ENCODE measurements around the gene PRDM2.

PRDM2 gene

GRCh38 chr1:13749543-13750341, 49.8 kb downstream of the PRDM2 start:
- DNase-seq (ENCODE audit: low read depth) = no peak
- no peak for TF ChIP-seq CTCF (IDR thresholded peaks at IDR 0.05; ENCODE audit: control insufficient read depth, insufficient read depth, low read depth, low read length, missing control alignments)
- peak overlapping the region; percentile 77 for H3K4me3 ChIP-seq (ENCODE audit: control insufficient read depth, low read depth, low read length)

GRCh38 chr1:13751458-13751871, 51.5 kb downstream of the PRDM2 start:
- DNase-seq (ENCODE audit: low read depth) = no peak
- no peak for TF ChIP-seq CTCF (IDR thresholded peaks at IDR 0.05; ENCODE audit: control insufficient read depth, insufficient read depth, low read depth, low read length, missing control alignments)
- no peak overlapping the region; the same call in none of the 2 replicates for H3K4me3 ChIP-seq (ENCODE audit: control insufficient read depth, low read depth, low read length)

- TF ChIP-seq CTCF (IDR thresholded peaks at IDR 0.05; ENCODE audit: control insufficient read depth, insufficient read depth, low read depth, low read length, missing control alignments) = no peak
- no peak overlapping the region for H3K4me3 ChIP-seq (ENCODE audit: control insufficient read depth, low read depth, low read length)
- DNase-seq (ENCODE audit: low read depth) = no peak
Observed at GRCh38 chr1:13751985-13752384, 52.0 kb downstream of the PRDM2 start.

- no peak for DNase-seq (ENCODE audit: low read depth)
- TF ChIP-seq CTCF (IDR thresholded peaks at IDR 0.05; ENCODE audit: control insufficient read depth, insufficient read depth, low read depth, low read length, missing control alignments) = no peak
- H3K4me3 ChIP-seq (ENCODE audit: control insufficient read depth, low read depth, low read length) = no peak overlapping the region
Observed at GRCh38 chr1:13752852-13753251, 52.9 kb downstream of the PRDM2 start.

- TF ChIP-seq CTCF (IDR thresholded peaks at IDR 0.05; ENCODE audit: control insufficient read depth, insufficient read depth, low read depth, low read length, missing control alignments) = no peak
- H3K4me3 ChIP-seq (ENCODE audit: control insufficient read depth, low read depth, low read length) = no peak overlapping the region
- DNase-seq (ENCODE audit: low read depth) = no peak
Observed at GRCh38 chr1:13753636-13754402, 53.8 kb downstream of the PRDM2 start.

- DNase-seq (ENCODE audit: low read depth) = no peak
- H3K4me3 ChIP-seq (ENCODE audit: control insufficient read depth, low read depth, low read length) = no peak overlapping the region
Observed at GRCh38 chr1:13754510-13755103, 54.6 kb downstream of the PRDM2 start.

More at GRCh38 chr1:13754510-13755103, 54.6 kb downstream of the PRDM2 start:
- no peak for TF ChIP-seq CTCF (IDR thresholded peaks at IDR 0.05; ENCODE audit: control insufficient read depth, insufficient read depth, low read depth, low read length, missing control alignments)
